PFSK-1 (cell line): Measurements from ENCODE around the gene POLR1F.

Experiments used
- FOXP2 ChIP-seq: optimal IDR thresholded peaks from 2 replicates; pipeline ENCODE3; 2011; ENCODE audit warnings: borderline replicate concordance, control low read depth, inconsistent platforms; ENCODE audit not compliant: insufficient read depth; ENCODE audit errors: extremely low read length, extremely low read depth
- POLR2AphosphoS5 ChIP-seq: IDR thresholded peaks from 2 replicates; pipeline ENCODE4 v1.6.1; 2012; ENCODE audit warnings: low read depth, mild to moderate bottlenecking, control low read depth, low read length, moderate library complexity
- REST ChIP-seq, 2 experiments: IDR thresholded peaks; 2 replicates each; pipeline versions ENCODE4 v1.6.1 to v1.8.0; 2011 to 2012; ENCODE audit warnings: low read depth in 2 of 2, low read length in 2 of 2, control low read depth in 1 of 2, inconsistent platforms in 1 of 2, mild to moderate bottlenecking in 1 of 2, moderate library complexity in 1 of 2; ENCODE audit not compliant: insufficient read depth in 1 of 2
- SIN3A ChIP-seq: IDR thresholded peaks from 2 replicates; pipeline ENCODE4 v1.6.1; 2012; ENCODE audit warnings: mild to moderate bottlenecking, low read length, moderate library complexity, borderline replicate concordance; ENCODE audit not compliant: insufficient read depth
- TAF1 ChIP-seq: IDR thresholded peaks from 2 replicates; pipeline ENCODE4 v1.6.1; 2012; ENCODE audit warnings: low read length, control low read depth, borderline replicate concordance; ENCODE audit not compliant: insufficient read depth

GRCh38 chr7:19696926-19697325 is 11.9 kb downstream of the POLR1F start:
- TF ChIP-seq REST (IDR thresholded peaks at IDR 0.05; ENCODE audit: insufficient read depth in 1 of 2, low read depth in 2 of 2, low read length in 2 of 2) (no peak), TAF1 (no peak), POLR2AphosphoS5 (no peak), SIN3A (no peak), FOXP2 (no peak)
